Esophagus squamous epithelium (tissue), 4 donors: ENCODE results near the gene RPRD1A.

Source experiments
- POLR2A ChIP-seq, 4 donors: fragments of 450-650 bp; IDR thresholded peaks; one replicate each; pipeline ENCODE4 v1.6.1; 2017; ENCODE audit warnings: antibody characterized with exemption in 4 of 4, mild to moderate bottlenecking in 4 of 4, moderate library complexity in 3 of 4
- TF ChIP-seq, protein P1 (sequence below), 6 experiments: fragments of 450-650 bp in 4 of 6; fragments of 200-600 bp in 2 of 6; sonication (generic) in 2 of 6; IDR thresholded peaks; one replicate each; pipeline ENCODE4 v1.5.1; 2016 to 2019; ENCODE audit warnings: antibody characterized with exemption in 6 of 6, mild to moderate bottlenecking in 4 of 6, moderate library complexity in 4 of 6

DNA sequence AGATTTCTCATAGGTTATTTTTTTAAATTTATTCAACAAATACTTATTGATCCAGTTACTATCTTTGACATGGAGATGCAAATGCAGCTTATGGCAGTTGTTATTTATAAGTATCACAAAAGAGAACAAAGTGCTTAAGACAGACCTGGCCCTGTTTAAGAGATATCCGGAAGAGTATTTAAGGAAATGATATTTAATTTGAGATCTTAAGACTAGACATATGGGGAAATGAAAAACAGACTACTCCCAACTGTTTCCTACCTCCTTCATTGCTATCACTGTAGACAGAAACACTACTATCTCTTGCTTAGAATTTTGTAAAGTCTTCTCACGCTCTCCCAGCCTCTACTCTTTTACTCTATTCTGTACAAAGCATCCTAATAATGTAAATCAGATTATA is 36.0 kb downstream of the RPRD1A start:
- TF ChIP-seq POLR2A (IDR thresholded peaks at IDR 0.05): no peak
- TF ChIP-seq, protein P1, sequence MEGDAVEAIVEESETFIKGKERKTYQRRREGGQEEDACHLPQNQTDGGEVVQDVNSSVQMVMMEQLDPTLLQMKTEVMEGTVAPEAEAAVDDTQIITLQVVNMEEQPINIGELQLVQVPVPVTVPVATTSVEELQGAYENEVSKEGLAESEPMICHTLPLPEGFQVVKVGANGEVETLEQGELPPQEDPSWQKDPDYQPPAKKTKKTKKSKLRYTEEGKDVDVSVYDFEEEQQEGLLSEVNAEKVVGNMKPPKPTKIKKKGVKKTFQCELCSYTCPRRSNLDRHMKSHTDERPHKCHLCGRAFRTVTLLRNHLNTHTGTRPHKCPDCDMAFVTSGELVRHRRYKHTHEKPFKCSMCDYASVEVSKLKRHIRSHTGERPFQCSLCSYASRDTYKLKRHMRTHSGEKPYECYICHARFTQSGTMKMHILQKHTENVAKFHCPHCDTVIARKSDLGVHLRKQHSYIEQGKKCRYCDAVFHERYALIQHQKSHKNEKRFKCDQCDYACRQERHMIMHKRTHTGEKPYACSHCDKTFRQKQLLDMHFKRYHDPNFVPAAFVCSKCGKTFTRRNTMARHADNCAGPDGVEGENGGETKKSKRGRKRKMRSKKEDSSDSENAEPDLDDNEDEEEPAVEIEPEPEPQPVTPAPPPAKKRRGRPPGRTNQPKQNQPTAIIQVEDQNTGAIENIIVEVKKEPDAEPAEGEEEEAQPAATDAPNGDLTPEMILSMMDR (IDR thresholded peaks at IDR 0.05): no peak
